AG09309 (cell line): Measurements from ENCODE around the gene ANKRD13D.

Experiments
- DNase-seq: peaks from one replicate; pipeline ENCODE4 v3.0.0-alpha.2; 2010; ENCODE audit warnings: low read depth
- H3K4me3 ChIP-seq: 2 replicates; pipeline ENCODE4 v1.5.1; 2011; ENCODE audit warnings: mild to moderate bottlenecking, low read depth, low read length, moderate library complexity; ENCODE audit not compliant: control insufficient read depth
- CTCF ChIP-seq: IDR thresholded peaks from 2 replicates; pipeline ENCODE4 v1.5.1; 2011; ENCODE audit warnings: mild to moderate bottlenecking, low read depth, low read length, inconsistent platforms; ENCODE audit not compliant: insufficient read depth, control insufficient read depth; ENCODE audit errors: missing control alignments

Gene ANKRD13D

GRCh38 chr11:67282876-67283371 is 6.2 kb upstream of the ANKRD13D start:
- no peak for TF ChIP-seq CTCF
- no peak overlapping the region for H3K4me3 ChIP-seq
- no peak for DNase-seq

GRCh38 chr11:67283481-67283963 is 5.6 kb upstream of the ANKRD13D start:
- no peak overlapping the region for H3K4me3 ChIP-seq
- TF ChIP-seq CTCF: no peak
- no peak for DNase-seq

- no peak overlapping the region for H3K4me3 ChIP-seq
- DNase-seq: no peak
- TF ChIP-seq CTCF: no peak
Observed at GRCh38 chr11:67284811-67285540, 4.1 kb upstream of the ANKRD13D start.

GRCh38 chr11:67285541-67286498 is 3.3 kb upstream of the ANKRD13D start:
- TF ChIP-seq CTCF: no peak
- H3K4me3 ChIP-seq: no peak overlapping the region
- DNase-seq: no peak

GRCh38 chr11:67286621-67287333 is 2.3 kb upstream of the ANKRD13D start:
- TF ChIP-seq CTCF: no peak
- DNase-seq: no peak
- no peak overlapping the region for H3K4me3 ChIP-seq
